ENCODE data around the gene RGS7. TPM values are rescaled to one million over a fixed set of nuclear protein-coding genes. Genes with fewer than 3 reads are reported as not detected.

The RGS7 gene
- total RNA-seq, 4 donors from 2014 or later: 0.27 TPM; not detected in 3

GRCh38 chr1:240816472-240816871 lies 540.5 kb downstream of the RGS7 start:
- 60 to 65% methylated on average over 2 of the region's 2 CpGs for WGBS, 2 donors (ENCODE audit: low coverage in 1 of 2)
- no peaks in the 10 kb centered on the region for H3K9me3 ChIP-seq
- ATAC-seq: no peak
- no peaks in the 10 kb centered on the region for H3K36me3 ChIP-seq
- TF ChIP-seq EP300 (IDR thresholded peaks at IDR 0.05) (no peak), CTCF (IDR thresholded peaks at IDR 0.05) (no peak), POLR2A (IDR thresholded peaks at IDR 0.05) (no peak), POLR2AphosphoS5 (IDR thresholded peaks at IDR 0.05) (no peak)
- no peak overlapping the region for H3K4me3 ChIP-seq
- H3K27ac ChIP-seq: no peak overlapping the region
- no peaks in the 10 kb centered on the region for H3K4me1 ChIP-seq
- H3K27me3 ChIP-seq: no peaks in the 10 kb centered on the region

GRCh38 chr1:240813720-240814119 lies 543.3 kb downstream of the RGS7 start:
- Histone ChIP-seq H3K27ac (no peak overlapping the region), H3K4me1 (no peaks in the 10 kb centered on the region), H3K4me3 (no peak overlapping the region), H3K36me3 (no peaks in the 10 kb centered on the region), H3K27me3 (no peaks in the 10 kb centered on the region), H3K9me3 (no peaks in the 10 kb centered on the region)
- no peak for ATAC-seq
- 84 to 97% methylated on average over 2 of the region's 2 CpGs for WGBS, 2 donors (ENCODE audit: low coverage in 1 of 2)
- TF ChIP-seq POLR2AphosphoS5 (IDR thresholded peaks at IDR 0.05) (no peak), POLR2A (IDR thresholded peaks at IDR 0.05) (no peak), CTCF (IDR thresholded peaks at IDR 0.05) (no peak), EP300 (IDR thresholded peaks at IDR 0.05) (no peak)

- H3K4me3 ChIP-seq: no peak overlapping the region
- no peaks in the 10 kb centered on the region for H3K4me1 ChIP-seq
- TF ChIP-seq POLR2A (IDR thresholded peaks at IDR 0.05) (no peak), POLR2AphosphoS5 (IDR thresholded peaks at IDR 0.05) (no peak), EP300 (IDR thresholded peaks at IDR 0.05) (no peak), CTCF (IDR thresholded peaks at IDR 0.05) (no peak)
- H3K9me3 ChIP-seq: no peaks in the 10 kb centered on the region
- ATAC-seq: no peak
- 75 to 89% methylated on average over 2 of the region's 2 CpGs for WGBS, 2 donors (ENCODE audit: low coverage in 1 of 2)
- no peaks in the 10 kb centered on the region for H3K27me3 ChIP-seq
- no peaks in the 10 kb centered on the region for H3K36me3 ChIP-seq
- H3K27ac ChIP-seq: no peak overlapping the region
Measured at GRCh38 chr1:240811256-240811655, 545.7 kb downstream of the RGS7 start.

GRCh38 chr1:240808381-240808780 lies 548.6 kb downstream of the RGS7 start:
- Histone ChIP-seq H3K4me3 (no peak overlapping the region), H3K27ac (no peak overlapping the region), H3K9me3 (no peaks in the 10 kb centered on the region), H3K36me3 (no peaks in the 10 kb centered on the region), H3K27me3 (no peaks in the 10 kb centered on the region), H3K4me1 (no peaks in the 10 kb centered on the region)
- no peak for ATAC-seq
- TF ChIP-seq CTCF (IDR thresholded peaks at IDR 0.05) (no peak), POLR2A (IDR thresholded peaks at IDR 0.05) (no peak), EP300 (IDR thresholded peaks at IDR 0.05) (no peak), POLR2AphosphoS5 (IDR thresholded peaks at IDR 0.05) (no peak)
- WGBS, 2 donors (ENCODE audit: low coverage in 1 of 2): 43 to 100% methylated on average over 1 of the region's 1 CpG

GRCh38 chr1:240806200-240806745 lies 550.7 kb downstream of the RGS7 start:
- Histone ChIP-seq H3K4me3 (no peak overlapping the region), H3K27me3 (no peaks in the 10 kb centered on the region), H3K27ac (no peak overlapping the region), H3K9me3 (no peaks in the 10 kb centered on the region), H3K36me3 (no peaks in the 10 kb centered on the region), H3K4me1 (no peaks in the 10 kb centered on the region)
- no peak for ATAC-seq
- TF ChIP-seq EP300 (IDR thresholded peaks at IDR 0.05) (no peak), POLR2AphosphoS5 (IDR thresholded peaks at IDR 0.05) (no peak), CTCF (IDR thresholded peaks at IDR 0.05) (no peak), POLR2A (IDR thresholded peaks at IDR 0.05) (no peak)
- 78 to 84% methylated on average over 4 to 5 of the region's 5 CpGs for WGBS, 2 donors (ENCODE audit: low coverage in 1 of 2)

Data from gastroesophageal sphincter (tissue), 4 donors.